ENCODE data around the gene NNAT. TPM values are rescaled to one million over a fixed set of nuclear protein-coding genes. Genes with fewer than 3 reads are reported as not detected.

NNAT gene
- total RNA-seq, 1 donor from 2014 or later: 8.3 TPM

DNA sequence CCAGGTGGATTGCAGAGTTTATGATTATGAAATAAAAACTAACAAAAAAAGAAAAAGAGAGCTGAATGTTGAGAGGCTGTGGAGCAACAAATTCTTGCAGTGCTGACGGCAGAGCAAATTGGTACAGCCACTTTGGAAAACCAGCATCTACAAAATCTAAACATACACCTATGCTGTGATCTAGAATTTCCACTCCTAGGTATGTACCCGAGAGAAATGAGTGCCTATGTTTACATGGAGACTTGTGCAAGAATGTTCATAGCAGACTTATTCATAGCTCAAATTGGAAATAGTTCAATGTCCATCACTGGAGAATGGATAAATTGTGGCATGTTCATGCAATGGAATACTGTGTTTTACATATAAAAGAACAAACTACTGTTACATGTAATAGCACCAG, 9.6 kb downstream of the NNAT start:
- Histone ChIP-seq H3K27me3 (no peaks in the 10 kb centered on the region), H3K4me3 (no peak overlapping the region), H3K9me3 (no peaks in the 10 kb centered on the region), H3K27ac (no peak overlapping the region), H3K4me1 (peaks cover 24% of the 10 kb centered on the region), H3K36me3 (no peaks in the 10 kb centered on the region)
- TF ChIP-seq POLR2A (IDR thresholded peaks at IDR 0.05) (no peak), POLR2AphosphoS5 (IDR thresholded peaks at IDR 0.05; ENCODE audit: insufficient read depth in 1 of 2, low read depth in 1 of 2) (no peak)
- TF ChIP-seq, protein P1, sequence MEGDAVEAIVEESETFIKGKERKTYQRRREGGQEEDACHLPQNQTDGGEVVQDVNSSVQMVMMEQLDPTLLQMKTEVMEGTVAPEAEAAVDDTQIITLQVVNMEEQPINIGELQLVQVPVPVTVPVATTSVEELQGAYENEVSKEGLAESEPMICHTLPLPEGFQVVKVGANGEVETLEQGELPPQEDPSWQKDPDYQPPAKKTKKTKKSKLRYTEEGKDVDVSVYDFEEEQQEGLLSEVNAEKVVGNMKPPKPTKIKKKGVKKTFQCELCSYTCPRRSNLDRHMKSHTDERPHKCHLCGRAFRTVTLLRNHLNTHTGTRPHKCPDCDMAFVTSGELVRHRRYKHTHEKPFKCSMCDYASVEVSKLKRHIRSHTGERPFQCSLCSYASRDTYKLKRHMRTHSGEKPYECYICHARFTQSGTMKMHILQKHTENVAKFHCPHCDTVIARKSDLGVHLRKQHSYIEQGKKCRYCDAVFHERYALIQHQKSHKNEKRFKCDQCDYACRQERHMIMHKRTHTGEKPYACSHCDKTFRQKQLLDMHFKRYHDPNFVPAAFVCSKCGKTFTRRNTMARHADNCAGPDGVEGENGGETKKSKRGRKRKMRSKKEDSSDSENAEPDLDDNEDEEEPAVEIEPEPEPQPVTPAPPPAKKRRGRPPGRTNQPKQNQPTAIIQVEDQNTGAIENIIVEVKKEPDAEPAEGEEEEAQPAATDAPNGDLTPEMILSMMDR (IDR thresholded peaks at IDR 0.05): no peak
- no peak for DNase-seq (ENCODE audit: extremely low spot score in 2 of 2)
- intact Hi-C loops (cut with DNase I): loop anchor here (5.0 kb wide), 1 partner anchor 258 kb away; no protein-coding TSS in a partner anchor

DNA sequence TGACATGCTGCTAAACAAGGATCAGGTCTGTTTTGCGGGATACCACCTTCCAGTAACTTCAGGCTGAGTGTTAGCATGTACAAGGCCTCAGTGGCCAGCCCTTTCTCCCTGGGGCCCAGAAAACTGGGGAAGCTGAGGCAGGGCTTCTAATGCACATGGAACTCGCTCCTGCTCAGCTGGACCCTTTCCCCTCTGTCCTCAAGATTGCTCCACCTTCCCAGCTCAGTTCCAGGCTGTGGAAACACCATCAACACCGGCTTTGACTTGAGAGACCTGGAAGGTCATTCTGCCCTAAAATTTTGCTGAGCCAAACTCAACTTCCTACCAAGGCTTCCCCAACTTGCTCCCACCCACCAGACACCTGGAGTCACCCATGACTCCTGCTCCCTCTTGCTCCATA, 10.8 kb downstream of the NNAT start:
- Histone ChIP-seq H3K27ac (no peak overlapping the region), H3K4me3 (no peak overlapping the region), H3K27me3 (no peaks in the 10 kb centered on the region), H3K9me3 (no peaks in the 10 kb centered on the region), H3K36me3 (no peaks in the 10 kb centered on the region), H3K4me1 (peaks cover 13% of the 10 kb centered on the region)
- TF ChIP-seq, protein P1 (IDR thresholded peaks at IDR 0.05): no peak
- TF ChIP-seq POLR2AphosphoS5 (IDR thresholded peaks at IDR 0.05; ENCODE audit: insufficient read depth in 1 of 2, low read depth in 1 of 2) (no peak), POLR2A (IDR thresholded peaks at IDR 0.05) (no peak)
- DNase-seq (ENCODE audit: extremely low spot score in 2 of 2): peak in 1 of 2 donors; percentile 79
- intact Hi-C loops (cut with DNase I): loop anchor here (5.0 kb wide), 1 partner anchor 260 kb away; no protein-coding TSS in a partner anchor

DNA sequence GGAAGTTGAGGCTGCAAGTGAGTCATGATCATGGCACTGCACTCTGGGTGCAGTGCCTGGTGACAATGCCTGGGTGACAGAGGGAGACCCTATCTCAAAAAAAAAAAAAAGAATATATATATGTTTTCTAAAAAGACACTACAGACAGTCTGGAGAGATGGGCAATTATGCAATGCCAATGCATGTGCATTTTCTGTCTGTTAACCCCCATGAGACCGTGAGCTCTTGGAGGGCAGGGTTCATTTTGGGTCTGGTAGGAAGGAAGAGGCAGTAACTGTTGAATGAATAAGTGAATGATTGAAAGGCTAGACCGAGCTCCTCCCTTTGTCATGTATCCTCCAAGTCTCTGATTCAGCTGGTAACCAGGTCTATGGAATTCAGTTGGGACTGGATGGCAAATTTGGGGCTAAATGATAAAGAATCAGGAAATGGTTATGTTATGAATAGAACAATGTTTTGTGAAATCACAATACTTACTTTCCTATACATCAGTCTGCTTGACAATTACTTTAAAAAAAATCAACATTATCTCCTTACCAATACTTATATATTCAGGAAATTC, 12.2 kb downstream of the NNAT start:
- DNase-seq (ENCODE audit: extremely low spot score in 2 of 2): peak in 1 of 2 donors; percentile 25
- Histone ChIP-seq H3K9me3 (no peaks in the 10 kb centered on the region), H3K4me1 (peaks cover 12% of the 10 kb centered on the region), H3K4me3 (no peak overlapping the region), H3K27me3 (no peaks in the 10 kb centered on the region), H3K36me3 (no peaks in the 10 kb centered on the region), H3K27ac (no peak overlapping the region)
- no peak for TF ChIP-seq POLR2A (IDR thresholded peaks at IDR 0.05)
- TF ChIP-seq, protein P1 (IDR thresholded peaks at IDR 0.05): no peak
- no peak for TF ChIP-seq POLR2AphosphoS5 (IDR thresholded peaks at IDR 0.05; ENCODE audit: insufficient read depth in 1 of 2, low read depth in 1 of 2)
- intact Hi-C loops (cut with DNase I): loop anchor here (5.0 kb wide), 1 partner anchor 261 kb away; no protein-coding TSS in a partner anchor

DNA sequence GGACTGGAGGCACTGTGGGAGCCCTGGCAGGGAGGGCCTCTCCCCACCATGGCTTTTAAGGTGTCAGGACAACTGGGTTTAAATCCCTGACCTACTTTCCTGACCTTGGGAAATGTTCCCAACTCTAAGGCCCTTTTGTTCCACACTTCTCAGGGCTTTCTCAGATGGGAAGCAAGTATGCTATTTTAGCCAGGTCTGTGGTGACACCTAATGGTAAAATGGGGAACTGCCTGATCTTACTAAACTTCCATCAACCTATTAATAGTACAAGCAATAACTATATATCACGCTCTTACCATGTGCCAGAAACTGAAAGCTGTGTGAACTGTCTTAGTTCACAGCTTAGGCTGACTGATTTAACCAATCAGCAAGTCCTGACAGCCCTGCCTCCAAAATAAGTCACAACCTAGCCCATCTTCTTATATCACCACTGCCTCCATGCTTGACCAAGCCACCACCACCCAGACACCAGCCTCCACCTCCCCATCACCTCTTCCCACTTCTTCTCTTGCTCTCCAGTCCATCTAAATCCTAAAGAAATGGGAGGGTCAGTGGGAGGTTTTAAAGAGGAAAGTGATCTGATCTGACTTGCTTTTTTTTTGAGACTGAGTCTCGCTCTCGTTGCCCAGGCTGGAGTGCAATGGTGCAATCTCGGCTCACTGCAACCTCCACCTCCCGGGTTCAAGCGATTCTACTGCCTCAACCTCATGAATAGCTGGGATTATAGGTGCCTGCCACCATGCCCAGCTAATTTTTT, 13.5 kb downstream of the NNAT start:
- DNase-seq (ENCODE audit: extremely low spot score in 2 of 2): peak in 1 of 2 donors; percentile 83
- H3K27ac ChIP-seq: no peak overlapping the region

More for the DNA sequence above, 13.5 kb downstream of the NNAT start:
- H3K4me3 ChIP-seq: no peak overlapping the region
- no peaks in the 10 kb centered on the region for H3K9me3 ChIP-seq
- H3K4me1 ChIP-seq: peaks cover under 1% of the 10 kb centered on the region
- H3K27me3 ChIP-seq: no peaks in the 10 kb centered on the region
- intact Hi-C loops (cut with DNase I): loop anchor here (5.0 kb wide), 2 partner anchors 262 to 332 kb away; no protein-coding TSS in a partner anchor
- no peaks in the 10 kb centered on the region for H3K36me3 ChIP-seq
- TF ChIP-seq, protein P1 (IDR thresholded peaks at IDR 0.05): peak; percentile 68 to 93 (median 83)
- TF ChIP-seq POLR2AphosphoS5 (IDR thresholded peaks at IDR 0.05; ENCODE audit: insufficient read depth in 1 of 2, low read depth in 1 of 2) (peak in 1 of 2 donors; percentile 62), POLR2A (IDR thresholded peaks at IDR 0.05) (no peak)
